Spleen (tissue), 11 donors: ENCODE results near the gene PRDX6. TPM values are rescaled to one million over a fixed set of nuclear protein-coding genes. Genes with fewer than 3 reads are reported as not detected.

Source experiments
- DNase-seq: peaks from one replicate; pipeline ENCODE4 v3.0.0-alpha.2; 2020
- H3K27ac ChIP-seq, 8 donors: fragments of 200-600 bp; sonication (generic) in 7 of 8; 1 replicate in 4 of 8; 2 replicates in 4 of 8; pipeline versions ENCODE4 v1.5.0 to v1.8.0; 2016 to 2021; ENCODE audit warnings: inconsistent platforms in 4 of 8, mild to moderate bottlenecking in 4 of 8, moderate library complexity in 1 of 8
- H3K27me3 ChIP-seq, 7 donors: fragments of 200-600 bp; sonication (generic) in 6 of 7; replicated peaks in 1 of 7; 1 replicate in 4 of 7; 2 replicates in 3 of 7; pipeline versions ENCODE4 v1.5.0 to v1.8.0; 2016 to 2021; ENCODE audit warnings: inconsistent platforms in 3 of 7, mild to moderate bottlenecking in 1 of 7
- H3K36me3 ChIP-seq, 6 donors: fragments of 200-600 bp; sonication (generic) in 5 of 6; 1 replicate in 4 of 6; 2 replicates in 2 of 6; pipeline versions ENCODE4 v1.5.0 to v1.8.0; 2016 to 2021; ENCODE audit warnings: inconsistent platforms in 2 of 6
- H3K4me1 ChIP-seq, 6 donors: fragments of 200-600 bp; sonication (generic) in 5 of 6; 1 replicate in 3 of 6; 2 replicates in 3 of 6; pipeline versions ENCODE4 v1.5.0 to v1.8.0; 2016 to 2021; ENCODE audit warnings: inconsistent platforms in 3 of 6
- H3K4me3 ChIP-seq, 8 donors: fragments of 200-600 bp; sonication (generic) in 7 of 8; 1 replicate in 4 of 8; 2 replicates in 4 of 8; pipeline versions ENCODE4 v1.5.0 to v1.8.0; 2016 to 2021; ENCODE audit warnings: inconsistent platforms in 4 of 8, mild to moderate bottlenecking in 4 of 8, moderate library complexity in 2 of 8
- H3K9me3 ChIP-seq, 8 donors: fragments of 200-600 bp; sonication (generic) in 7 of 8; 1 replicate in 4 of 8; 2 replicates in 4 of 8; pipeline versions ENCODE4 v1.5.0 to v1.8.0; 2016 to 2021; ENCODE audit warnings: inconsistent platforms in 4 of 8
- POLR2A ChIP-seq, 3 donors: fragments of 450-650 bp; IDR thresholded peaks; one replicate each; pipeline ENCODE4 v1.5.1; 2017; ENCODE audit warnings: antibody characterized with exemption in 3 of 3, mild to moderate bottlenecking in 1 of 3
- POLR2AphosphoS5 ChIP-seq, 3 donors: sonication (generic); formaldehyde crosslinking; IDR thresholded peaks; one replicate each; pipeline ENCODE4 v1.5.1; 2017; ENCODE audit warnings: antibody characterized with exemption in 3 of 3
- WGBS, 5 donors: extraction: QIAGEN DNeasy Blood & Tissue Kit in 3 of 5; methylation state at CpG; one replicate each; pipeline versions ENCODE4 v1.1.5 to v1.1.7; 2013 to 2018; 5-methylcytosine and 5-hydroxymethylcytosine counted together
- intact Hi-C: fragments of 100-400 bp; cut with DNase I; formaldehyde crosslinking; loops from one replicate; pipeline ENCODE4 v1.15.0; 2023; ENCODE audit warnings: low total_unique reads
- polyA plus RNA-seq, 3 donors: library from polyadenylated mRNA; stranded (reverse); fragments of 200-250 nt; gene quantifications; one replicate each; pipeline ENCODE4 v1.2.1, GENCODE V29; 2013
- total RNA-seq, 7 donors: library from RNA; depleted of rRNA in 3 of 7; stranded (reverse); fragments of >200 nt in 3 of 7; fragmentation: NEBNext Ultra II Directional in 4 of 7; extraction: Animal tissue kit (Norgen Biotek cat#: 25700) in 4 of 7; gene quantifications; one replicate each; pipeline versions ENCODE4 v1.1.0 to v1.2.1, GENCODE V29; 2016 to 2021
- TF ChIP-seq, protein P1 (sequence below), 11 experiments: fragments of 200-600 bp in 7 of 11; fragments of 450-650 bp in 4 of 11; sonication (generic) in 4 of 11; IDR thresholded peaks in 8 of 11; conservative IDR thresholded peaks in 3 of 11; 1 replicate in 7 of 11; 2 replicates in 4 of 11; pipeline versions ENCODE4 v1.4.0 to v1.8.0; 2016 to 2021; ENCODE audit warnings: antibody characterized with exemption in 11 of 11, inconsistent platforms in 4 of 11, mild to moderate bottlenecking in 1 of 11
- donor health status: healthy with polysubstance abuse.
- donor health status: DM: no; HTN: no; CAD: no; lungs with moderate emphysema.
- donor health status: DM: no; HTN: no; CAD: no.
- donor health status: Bipolar disorder and iron deficiency.
- donor health status: healthy.
- donor health status: DM: no; HTN: no; CAD: no.
- donor health status: DM: yes; HTN: yes; CAD: no.

PRDX6 gene
- total and polyA plus RNA-seq, 10 donors: 122 to 240 (median 146) TPM

DNA sequence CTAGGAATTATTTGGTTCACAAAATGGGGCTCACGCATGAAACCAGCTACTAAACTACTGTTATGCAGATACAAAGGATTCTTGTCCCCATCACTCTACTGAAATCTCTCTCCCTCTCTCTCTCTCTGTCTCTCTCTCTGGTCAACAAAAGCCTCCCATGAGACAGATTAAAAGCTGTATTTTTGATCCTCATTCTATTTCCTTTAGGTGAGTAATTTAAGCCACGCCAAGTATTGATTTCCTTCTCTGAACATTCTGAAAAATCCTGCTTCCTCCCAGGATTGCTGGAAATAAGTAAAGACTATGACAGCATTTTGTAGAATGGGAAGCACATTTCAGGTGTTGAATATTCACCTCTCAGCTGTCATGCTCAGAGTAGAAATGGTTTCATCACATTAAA, 43.7 kb downstream of the PRDX6 start:
- Histone ChIP-seq H3K4me1 (peaks cover 0 to 13% (median 3%) of the 10 kb centered on the region in 6 donors), H3K36me3 (no peaks in the 10 kb centered on the region), H3K4me3 (no peak overlapping the region), H3K9me3 (no peaks in the 10 kb centered on the region), H3K27me3 (no peaks in the 10 kb centered on the region), H3K27ac (no peak overlapping the region)
- no peak for DNase-seq
- TF ChIP-seq POLR2A (IDR thresholded peaks at IDR 0.05): no peak
- TF ChIP-seq, protein P1, sequence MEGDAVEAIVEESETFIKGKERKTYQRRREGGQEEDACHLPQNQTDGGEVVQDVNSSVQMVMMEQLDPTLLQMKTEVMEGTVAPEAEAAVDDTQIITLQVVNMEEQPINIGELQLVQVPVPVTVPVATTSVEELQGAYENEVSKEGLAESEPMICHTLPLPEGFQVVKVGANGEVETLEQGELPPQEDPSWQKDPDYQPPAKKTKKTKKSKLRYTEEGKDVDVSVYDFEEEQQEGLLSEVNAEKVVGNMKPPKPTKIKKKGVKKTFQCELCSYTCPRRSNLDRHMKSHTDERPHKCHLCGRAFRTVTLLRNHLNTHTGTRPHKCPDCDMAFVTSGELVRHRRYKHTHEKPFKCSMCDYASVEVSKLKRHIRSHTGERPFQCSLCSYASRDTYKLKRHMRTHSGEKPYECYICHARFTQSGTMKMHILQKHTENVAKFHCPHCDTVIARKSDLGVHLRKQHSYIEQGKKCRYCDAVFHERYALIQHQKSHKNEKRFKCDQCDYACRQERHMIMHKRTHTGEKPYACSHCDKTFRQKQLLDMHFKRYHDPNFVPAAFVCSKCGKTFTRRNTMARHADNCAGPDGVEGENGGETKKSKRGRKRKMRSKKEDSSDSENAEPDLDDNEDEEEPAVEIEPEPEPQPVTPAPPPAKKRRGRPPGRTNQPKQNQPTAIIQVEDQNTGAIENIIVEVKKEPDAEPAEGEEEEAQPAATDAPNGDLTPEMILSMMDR (IDR thresholded peaks at IDR 0.05 in 8 of 11, conservative IDR thresholded peaks at IDR 0.05 in 3 of 11): no peak
- no peak for TF ChIP-seq POLR2AphosphoS5 (IDR thresholded peaks at IDR 0.05)
- intact Hi-C loops: no loop called here
- 81 to 93% (median 89%) methylated on average over 2 of the region's 2 CpGs for WGBS, 5 donors

DNA sequence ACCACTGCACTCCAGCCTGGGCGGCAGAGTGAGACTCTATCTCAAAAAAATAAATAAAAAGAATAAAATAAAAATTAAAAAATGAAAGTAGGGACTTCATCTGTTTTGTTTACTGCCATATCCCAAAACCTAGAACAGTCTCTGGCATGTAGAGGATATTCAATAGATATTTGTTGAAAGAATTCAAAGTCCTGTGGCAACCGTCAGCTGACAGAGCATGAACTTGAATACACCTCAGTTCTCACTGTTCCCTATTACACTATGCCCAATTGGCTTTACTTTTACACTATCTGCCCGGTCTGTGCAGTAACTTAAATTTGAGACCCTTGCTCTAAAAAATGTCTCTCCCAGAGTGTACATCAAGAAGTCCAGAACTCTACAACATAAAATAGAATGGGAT, 46.2 kb downstream of the PRDX6 start:
- Histone ChIP-seq H3K27ac (no peak overlapping the region), H3K4me3 (no peak overlapping the region), H3K9me3 (no peaks in the 10 kb centered on the region), H3K27me3 (no peaks in the 10 kb centered on the region), H3K36me3 (no peaks in the 10 kb centered on the region), H3K4me1 (peaks cover 0 to 15% (median 4%) of the 10 kb centered on the region in 6 donors)
- intact Hi-C loops: no loop called here
- TF ChIP-seq, protein P1 (IDR thresholded peaks at IDR 0.05 in 8 of 11, conservative IDR thresholded peaks at IDR 0.05 in 3 of 11): no peak
- TF ChIP-seq POLR2AphosphoS5 (IDR thresholded peaks at IDR 0.05) (no peak), POLR2A (IDR thresholded peaks at IDR 0.05) (no peak)
- no peak for DNase-seq
- WGBS, 5 donors: 92 to 100% (median 95%) methylated on average over 3 of the region's 3 CpGs

DNA sequence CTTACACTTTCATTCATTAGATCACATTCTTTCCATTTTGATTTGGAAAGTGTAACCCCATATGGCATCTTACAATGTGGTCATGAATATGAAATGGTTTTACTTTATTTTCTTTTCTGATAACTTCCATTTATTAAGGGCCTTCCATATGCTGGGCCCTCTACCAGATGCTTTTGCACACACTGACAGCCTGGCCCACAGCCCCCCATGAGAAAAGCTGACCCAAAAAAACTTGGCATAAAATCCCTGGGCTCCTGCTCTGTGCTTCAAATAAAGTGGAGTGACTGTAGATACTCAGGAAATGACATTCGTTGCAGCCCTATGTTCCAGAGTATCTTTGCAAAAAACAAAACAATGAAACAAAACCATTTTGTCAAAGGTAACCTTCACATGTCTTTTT, 48.8 kb downstream of the PRDX6 start:
- 45 to 65% (median 58%) methylated on average over 1 of the region's 1 CpG for WGBS, 5 donors
- TF ChIP-seq POLR2A (IDR thresholded peaks at IDR 0.05): no peak
- TF ChIP-seq, protein P1 (IDR thresholded peaks at IDR 0.05 in 8 of 11, conservative IDR thresholded peaks at IDR 0.05 in 3 of 11): no peak
- no peak for TF ChIP-seq POLR2AphosphoS5 (IDR thresholded peaks at IDR 0.05)
- Histone ChIP-seq H3K4me1 (peaks cover 0 to 5% (median 0%) of the 10 kb centered on the region in 6 donors), H3K9me3 (no peaks in the 10 kb centered on the region), H3K27me3 (no peaks in the 10 kb centered on the region), H3K4me3 (no peak overlapping the region), H3K36me3 (no peaks in the 10 kb centered on the region), H3K27ac (no peak overlapping the region)
- DNase-seq: no peak
- intact Hi-C loops: no loop called here

DNA sequence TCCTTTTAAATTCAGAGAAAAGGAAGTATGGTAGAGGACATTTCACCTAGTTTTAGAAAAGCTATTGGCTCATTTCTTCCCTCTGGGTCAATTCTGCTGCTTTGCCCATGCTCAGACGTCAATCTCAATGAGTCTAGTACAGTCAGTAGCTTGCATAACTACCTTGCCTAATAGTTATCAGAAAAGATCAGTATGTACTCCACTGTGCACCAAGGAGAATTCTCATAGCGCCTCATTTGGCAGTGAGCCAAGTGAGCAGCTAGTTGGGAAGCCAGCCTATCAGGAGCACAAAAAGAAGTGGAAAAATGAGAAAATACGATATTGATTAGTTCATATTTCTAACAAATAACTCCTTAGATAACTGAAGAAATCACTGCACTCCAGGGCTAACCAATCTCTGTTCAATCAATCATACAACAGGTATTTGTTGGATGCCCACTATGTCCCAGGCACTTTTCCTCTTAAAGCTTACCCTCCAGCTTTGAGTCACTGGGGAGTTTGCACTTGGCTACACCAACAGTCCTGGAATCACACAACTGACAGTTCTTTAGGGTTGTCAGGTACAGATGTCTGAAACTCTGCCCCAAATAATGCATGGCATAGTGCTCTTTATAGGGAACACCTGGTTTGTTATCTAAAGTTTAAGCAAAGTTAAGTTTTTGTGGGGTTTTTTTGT, 50.2 kb downstream of the PRDX6 start:
- Histone ChIP-seq H3K4me1 (peaks cover 0 to 6% (median 2%) of the 10 kb centered on the region in 6 donors), H3K27ac (no peak overlapping the region)
- no peak for DNase-seq

More for the DNA sequence above, 50.2 kb downstream of the PRDX6 start:
- H3K9me3 ChIP-seq: no peaks in the 10 kb centered on the region
- 65 to 85% (median 72%) methylated on average over 3 of the region's 3 CpGs for WGBS, 5 donors
- intact Hi-C loops: no loop called here
- H3K36me3 ChIP-seq: no peaks in the 10 kb centered on the region
- H3K27me3 ChIP-seq: no peaks in the 10 kb centered on the region
- TF ChIP-seq POLR2AphosphoS5 (IDR thresholded peaks at IDR 0.05): peak in 1 of 3 donors; percentile 38
- TF ChIP-seq, protein P1 (IDR thresholded peaks at IDR 0.05 in 8 of 11, conservative IDR thresholded peaks at IDR 0.05 in 3 of 11): no peak
- no peak overlapping the region for H3K4me3 ChIP-seq
